Right atrium auricular region (tissue), 2 donors: ENCODE results near the gene PHTF2. TPM values are rescaled to one million over a fixed set of nuclear protein-coding genes. Genes with fewer than 3 reads are reported as not detected.
"Not testable (repeated sequence)": the region's sequence is repeated elsewhere in the genome, so short reads cannot be mapped to it uniquely, and the experiment has no call there.

Source experiments
- DNase-seq: peaks from one replicate; pipeline ENCODE4 v3.0.0-alpha.2; 2019; ENCODE audit warnings: low spot score
- H3K27ac ChIP-seq, 2 donors: fragments of 200-600 bp; sonication (generic); 1 replicate in 1 of 2; 2 replicates in 1 of 2; pipeline ENCODE4 v1.5.1; 2016 to 2019
- H3K27me3 ChIP-seq, 2 donors: fragments of 200-600 bp; sonication (generic); one replicate each; pipeline versions ENCODE4 v1.5.1 to v1.6.0; 2017 to 2019
- H3K36me3 ChIP-seq: fragments of 200-600 bp; sonication (generic); one replicate; pipeline ENCODE4 v1.5.1; 2016
- H3K4me1 ChIP-seq, 2 donors: fragments of 200-600 bp; sonication (generic); one replicate each; pipeline versions ENCODE4 v1.5.1 to v1.6.0; 2017 to 2019
- H3K4me3 ChIP-seq, 2 donors: fragments of 200-600 bp; sonication (generic); 1 replicate in 1 of 2; 2 replicates in 1 of 2; pipeline ENCODE4 v1.5.1; 2017 to 2019; ENCODE audit warnings: mild to moderate bottlenecking in 1 of 2, moderate library complexity in 1 of 2
- H3K9me3 ChIP-seq, 2 donors: fragments of 200-600 bp; sonication (generic); one replicate each; pipeline ENCODE4 v1.5.1; 2019
- CTCF ChIP-seq, 2 donors: fragments of 200-600 bp; sonication (generic); IDR thresholded peaks; one replicate each; pipeline ENCODE4 v1.5.1; 2019; ENCODE audit warnings: antibody characterized with exemption in 2 of 2
- total RNA-seq, 2 donors: library from RNA; depleted of rRNA; stranded (reverse); fragments of >200 nt; gene quantifications; one replicate each; pipeline ENCODE4 v1.1.0, GENCODE V29; 2016

PHTF2 gene
- total RNA-seq, 2 donors from 2014 or later: 14.3 to 31.6 TPM

DNA sequence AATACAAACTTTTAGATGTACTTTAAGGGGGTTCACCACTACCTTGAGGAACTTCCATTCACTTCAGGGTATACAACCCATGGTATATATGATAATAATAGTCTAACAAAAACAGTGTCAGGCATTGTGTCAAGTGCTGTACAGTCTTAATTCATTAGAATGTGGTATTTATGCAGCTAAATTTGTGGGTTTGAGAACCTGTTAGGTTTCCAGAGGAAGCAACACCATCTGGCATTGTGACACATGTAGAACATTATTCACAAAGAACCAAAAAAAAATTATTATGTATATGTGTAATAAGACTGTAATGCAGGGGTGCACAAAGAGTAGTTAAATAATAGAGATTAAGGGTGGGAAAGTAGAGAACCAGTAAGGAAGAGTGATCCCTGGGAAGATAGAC is 26.7 kb upstream of the PHTF2 start:
- Histone ChIP-seq H3K27me3 (no peaks in the 10 kb centered on the region), H3K4me3 (no peak overlapping the region), H3K36me3 (peaks cover 23% of the 10 kb centered on the region), H3K27ac (no peak overlapping the region), H3K4me1 (no peaks in the 10 kb centered on the region), H3K9me3 (peaks cover 0 to 6% of the 10 kb centered on the region in 2 donors)
- no peak for DNase-seq
- no peak for TF ChIP-seq CTCF (IDR thresholded peaks at IDR 0.05)

DNA sequence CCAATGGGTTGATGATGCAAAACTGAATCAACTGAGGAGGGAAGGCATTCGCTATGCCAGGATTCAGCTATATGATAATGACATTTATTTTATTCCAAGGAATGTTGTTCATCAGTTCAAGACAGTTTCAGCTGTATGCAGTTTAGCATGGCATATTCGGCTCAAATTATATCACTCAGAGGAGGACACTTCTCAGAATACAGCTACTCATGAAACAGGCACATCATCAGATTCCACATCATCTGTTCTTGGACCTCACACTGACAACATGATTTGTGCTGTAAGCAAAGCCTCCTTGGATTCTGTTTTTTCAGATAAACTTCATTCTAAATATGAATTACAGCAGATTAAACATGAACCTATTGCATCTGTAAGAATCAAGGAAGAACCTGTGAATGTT is 20.0 kb upstream of the PHTF2 start:
- no peaks in the 10 kb centered on the region for H3K4me1 ChIP-seq
- H3K4me3 ChIP-seq: no peak overlapping the region
- no peak for TF ChIP-seq CTCF (IDR thresholded peaks at IDR 0.05)
- no peak overlapping the region for H3K27ac ChIP-seq
- peaks cover 44% of the 10 kb centered on the region for H3K36me3 ChIP-seq
- peaks cover 0 to 6% of the 10 kb centered on the region in 2 donors for H3K9me3 ChIP-seq
- no peaks in the 10 kb centered on the region for H3K27me3 ChIP-seq
- no peak for DNase-seq

- H3K4me3 ChIP-seq: no peak overlapping the region
- H3K4me1 ChIP-seq: no peaks in the 10 kb centered on the region
- H3K36me3 ChIP-seq: peaks cover 30% of the 10 kb centered on the region
- H3K27ac ChIP-seq: no peak overlapping the region
- no peaks in the 10 kb centered on the region for H3K9me3 ChIP-seq
- DNase-seq: no peak
- TF ChIP-seq CTCF (IDR thresholded peaks at IDR 0.05): no peak
- H3K27me3 ChIP-seq: no peaks in the 10 kb centered on the region
Measured at GRCh38 chr7:77782383-77782782, 16.2 kb upstream of the PHTF2 start.

GRCh38 chr7:77783111-77783510 is 15.5 kb upstream of the PHTF2 start:
- no peak overlapping the region for H3K4me3 ChIP-seq
- H3K36me3 ChIP-seq: peaks cover 27% of the 10 kb centered on the region
- H3K9me3 ChIP-seq: no peaks in the 10 kb centered on the region
- no peak for TF ChIP-seq CTCF (IDR thresholded peaks at IDR 0.05)
- no peaks in the 10 kb centered on the region for H3K4me1 ChIP-seq
- H3K27me3 ChIP-seq: no peaks in the 10 kb centered on the region
- no peak for DNase-seq
- H3K27ac ChIP-seq: no peak overlapping the region

DNA sequence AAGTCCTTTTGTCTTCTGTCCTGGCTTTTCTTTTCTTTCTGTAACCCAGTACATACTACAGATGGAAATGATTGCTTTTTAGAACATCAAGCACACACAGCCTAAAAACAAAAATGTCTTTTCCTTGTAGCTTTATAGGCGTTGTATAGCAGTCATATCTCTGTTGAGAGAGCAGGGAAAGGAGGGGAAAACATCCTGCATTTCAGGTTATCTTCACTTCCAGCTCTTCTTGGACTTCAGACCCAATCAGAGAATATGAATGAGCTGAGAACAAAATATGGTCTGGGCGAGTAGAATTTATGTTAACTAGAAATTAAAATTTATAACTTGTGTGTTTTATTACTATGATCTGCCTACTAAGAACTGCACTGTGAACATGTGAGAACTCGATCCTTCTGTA is 15.0 kb upstream of the PHTF2 start:
- H3K9me3 ChIP-seq: no peaks in the 10 kb centered on the region
- no peaks in the 10 kb centered on the region for H3K4me1 ChIP-seq
- H3K4me3 ChIP-seq: no peak overlapping the region
- H3K27me3 ChIP-seq: no peaks in the 10 kb centered on the region
- no peak overlapping the region for H3K27ac ChIP-seq
- TF ChIP-seq CTCF (IDR thresholded peaks at IDR 0.05): no peak
- DNase-seq: no peak
- peaks cover 22% of the 10 kb centered on the region for H3K36me3 ChIP-seq

DNA sequence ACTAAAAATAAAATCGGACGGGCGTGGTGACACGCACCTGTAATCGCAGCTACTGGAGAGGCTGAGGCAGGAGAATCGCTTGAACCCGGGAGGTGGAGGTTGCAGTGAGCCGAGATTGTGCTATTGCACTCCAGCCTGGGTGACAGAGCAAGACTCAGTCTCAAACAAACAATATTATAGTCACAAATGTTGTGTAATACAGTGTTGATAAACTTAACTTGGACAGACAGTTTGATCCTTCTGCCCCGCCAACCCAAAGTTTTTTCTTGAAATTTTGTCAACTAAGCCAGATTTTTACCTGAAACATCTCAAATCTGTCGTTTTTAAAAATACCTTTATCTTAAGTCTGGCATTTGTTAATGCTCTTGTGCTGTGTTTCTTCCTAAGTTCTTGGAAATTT is 14.1 kb upstream of the PHTF2 start:
- H3K27me3 ChIP-seq, DNase-seq, H3K4me1 ChIP-seq, H3K27ac ChIP-seq, H3K4me3 ChIP-seq, H3K9me3 ChIP-seq: not testable (repeated sequence)
- H3K36me3 ChIP-seq: peaks cover 13% of the 10 kb centered on the region
